Mesendoderm (in vitro differentiated cells): Measurements from ENCODE around the gene LCE2B.
A peak's percentile ranks its signal among the peaks of the same experiment; 100 is the strongest.
"Not testable (repeated sequence)": the region's sequence is repeated elsewhere in the genome, so short reads cannot be mapped to it uniquely, and the experiment has no call there.

Source experiments
- DNase-seq: peaks from one replicate; pipeline ENCODE4 v3.0.0; 2013
- H2AK5ac ChIP-seq: 2 replicates; pipeline ENCODE4 v1.6.1; 2013; ENCODE audit warnings: low read length, inconsistent platforms
- H2BK120ac ChIP-seq: 2 replicates; pipeline ENCODE4 v1.6.1; 2013; ENCODE audit warnings: low read depth, mild to moderate bottlenecking, low read length, moderate library complexity, mixed read lengths
- H2BK15ac ChIP-seq: replicated peaks from 2 replicates; pipeline ENCODE4 v1.6.1; 2013; ENCODE audit warnings: low read depth, mild to moderate bottlenecking, moderate library complexity
- H2BK5ac ChIP-seq: 2 replicates; pipeline ENCODE4 v1.6.1; 2013; ENCODE audit warnings: low read length, inconsistent platforms
- H3K18ac ChIP-seq: 2 replicates; pipeline ENCODE4 v1.6.1; 2013; ENCODE audit warnings: mild to moderate bottlenecking, low read length, mixed read lengths
- H3K23ac ChIP-seq: one replicate; pipeline ENCODE4 v1.6.1; 2013; ENCODE audit warnings: low read length
- H3K27ac ChIP-seq: 2 replicates; pipeline ENCODE4 v1.5.1; 2013; ENCODE audit warnings: low read depth, mild to moderate bottlenecking, inconsistent platforms, low read length, moderate library complexity
- H3K27me3 ChIP-seq: 2 replicates; pipeline ENCODE4 v1.6.1; 2013; ENCODE audit warnings: low read length, control low read depth, mild to moderate bottlenecking, inconsistent platforms; ENCODE audit not compliant: insufficient read depth, poor library complexity
- H3K36me3 ChIP-seq: 2 replicates; pipeline ENCODE4 v1.6.1; 2013; ENCODE audit warnings: low read length, inconsistent platforms; ENCODE audit not compliant: control insufficient read depth, insufficient read depth
- H3K4ac ChIP-seq: one replicate; pipeline ENCODE4 v1.6.1; 2013; ENCODE audit warnings: low read depth, mild to moderate bottlenecking, low read length, moderate library complexity
- H3K4me1 ChIP-seq: 2 replicates; pipeline ENCODE4 v1.6.1; 2013; ENCODE audit warnings: low read depth, low read length, inconsistent platforms; ENCODE audit not compliant: control insufficient read depth
- H3K4me2 ChIP-seq: 2 replicates; pipeline ENCODE4 v1.6.1; 2013; ENCODE audit warnings: low read length
- H3K4me3 ChIP-seq: 2 replicates; pipeline ENCODE4 v1.5.1; 2013; ENCODE audit warnings: mild to moderate bottlenecking, low read length
- H3K56ac ChIP-seq: one replicate; pipeline ENCODE4 v1.6.1; 2013; ENCODE audit warnings: low read length
- H3K79me1 ChIP-seq: 2 replicates; pipeline ENCODE4 v1.6.1; 2013; ENCODE audit warnings: low read length, inconsistent platforms
- H3K79me2 ChIP-seq: 2 replicates; pipeline ENCODE4 v1.6.1; 2013; ENCODE audit warnings: mild to moderate bottlenecking, low read length; ENCODE audit not compliant: control insufficient read depth, insufficient read depth
- H3K9ac ChIP-seq: 2 replicates; pipeline ENCODE4 v1.6.1; 2013; ENCODE audit warnings: low read length, inconsistent platforms
- H4K5ac ChIP-seq: one replicate; pipeline ENCODE4 v1.6.1; 2013; ENCODE audit warnings: low read length
- H4K8ac ChIP-seq: one replicate; pipeline ENCODE4 v1.6.1; 2013; ENCODE audit warnings: low read depth, mild to moderate bottlenecking, control low read depth, low read length, moderate library complexity
- WGBS: extraction: QIAGEN DNeasy Blood & Tissue Kit; methylation state at CpG from one replicate; pipeline ENCODE4 v1.1.7; 2013; ENCODE audit warnings: low lambda C conversion rate, missing lambda C conversion rate; ENCODE audit not compliant: insufficient coverage; ENCODE audit errors: extremely low coverage; 5-methylcytosine and 5-hydroxymethylcytosine counted together

Gene LCE2B

GRCh38 chr1:152656459-152656858 lies 29.5 kb upstream of the LCE2B start:
- H3K36me3 ChIP-seq: no peaks in the 10 kb centered on the region
- H3K4ac ChIP-seq: no peak overlapping the region
- no peak overlapping the region for H2BK120ac ChIP-seq
- no peak overlapping the region for H3K9ac ChIP-seq
- no peaks in the 10 kb centered on the region for H3K79me2 ChIP-seq
- H3K18ac ChIP-seq: no peak overlapping the region
- DNase-seq: no peak
- H2AK5ac ChIP-seq: no peak overlapping the region
- H3K4me1 ChIP-seq: no peaks in the 10 kb centered on the region
- no peak overlapping the region for H4K5ac ChIP-seq
- no peak overlapping the region for H2BK15ac ChIP-seq
- H3K27me3 ChIP-seq: no peaks in the 10 kb centered on the region
- no peak overlapping the region for H2BK5ac ChIP-seq
- H3K56ac ChIP-seq: no peak overlapping the region
- no peak overlapping the region for H3K4me2 ChIP-seq
- no peak overlapping the region for H3K23ac ChIP-seq
- H4K8ac ChIP-seq: no peak overlapping the region
- no peak overlapping the region for H3K4me3 ChIP-seq
- H3K79me1 ChIP-seq: no peaks in the 10 kb centered on the region
- no peak overlapping the region for H3K27ac ChIP-seq
- WGBS: no CpG with 5 or more reads among the region's 2 CpGs

DNA sequence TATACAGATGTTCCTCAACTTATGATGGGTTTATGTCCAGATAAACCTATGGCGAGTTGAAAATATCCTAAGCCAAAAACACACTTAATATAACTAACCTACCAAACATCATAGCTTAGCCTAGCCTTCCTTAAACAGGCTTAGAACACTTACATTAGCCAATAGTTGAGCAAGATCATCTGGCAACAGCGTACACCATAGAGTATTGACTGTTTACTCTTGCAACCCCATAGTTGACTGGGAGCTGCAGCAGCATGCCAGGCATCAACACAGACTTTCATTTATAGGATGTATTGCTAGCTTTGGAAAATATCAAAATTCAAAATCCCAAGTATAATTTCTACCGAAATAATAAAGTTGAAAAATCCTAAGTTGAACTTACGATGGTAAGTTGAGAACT lies 28.2 kb upstream of the LCE2B start:
- no peak overlapping the region for H2BK15ac ChIP-seq
- H3K36me3 ChIP-seq: no peaks in the 10 kb centered on the region
- H3K23ac ChIP-seq: no peak overlapping the region
- DNase-seq: no peak
- H3K4ac ChIP-seq: no peak overlapping the region
- H3K79me1 ChIP-seq: no peaks in the 10 kb centered on the region
- H3K4me1 ChIP-seq: no peaks in the 10 kb centered on the region
- H2AK5ac ChIP-seq: no peak overlapping the region
- no peak overlapping the region for H4K8ac ChIP-seq
- no peak overlapping the region for H3K4me3 ChIP-seq
- H3K9ac ChIP-seq: no peak overlapping the region
- no peak overlapping the region for H3K18ac ChIP-seq
- H3K27me3 ChIP-seq: no peaks in the 10 kb centered on the region
- H3K79me2 ChIP-seq: no peaks in the 10 kb centered on the region
- no peak overlapping the region for H3K27ac ChIP-seq
- H3K56ac ChIP-seq: no peak overlapping the region
- H2BK120ac ChIP-seq: no peak overlapping the region
- no peak overlapping the region for H4K5ac ChIP-seq
- no CpG with 5 or more reads among the region's 4 CpGs for WGBS
- no peak overlapping the region for H3K4me2 ChIP-seq
- no peak overlapping the region for H2BK5ac ChIP-seq

GRCh38 chr1:152658649-152659048 lies 27.3 kb upstream of the LCE2B start:
- Histone ChIP-seq H3K9ac (no peak overlapping the region), H3K79me1 (no peaks in the 10 kb centered on the region), H3K4ac (no peak overlapping the region), H4K8ac (no peak overlapping the region), H2AK5ac (no peak overlapping the region), H3K18ac (no peak overlapping the region), H2BK120ac (no peak overlapping the region), H2BK5ac (no peak overlapping the region), H3K4me2 (no peak overlapping the region), H3K23ac (no peak overlapping the region), H3K4me1 (no peaks in the 10 kb centered on the region), H3K27me3 (no peaks in the 10 kb centered on the region), H4K5ac (no peak overlapping the region), H3K36me3 (no peaks in the 10 kb centered on the region), H3K79me2 (no peaks in the 10 kb centered on the region), H3K27ac (no peak overlapping the region), H3K56ac (no peak overlapping the region), H3K4me3 (peak overlapping the region; percentile 6), H2BK15ac (no peak overlapping the region)
- WGBS: no CpG with 5 or more reads among the region's 3 CpGs
- no peak for DNase-seq

GRCh38 chr1:152663098-152663497 lies 22.8 kb upstream of the LCE2B start, which contains the start of gene LCE2D:
Gene LCE2D (plus strand): TSS chr1:152663380. CDS start chr1:152664106, 726 bp downstream.
- no peak within 1 kb of the TSS for H3K18ac ChIP-seq
- no peak within 1 kb of the TSS for H4K5ac ChIP-seq
- no peak within 1 kb of the TSS for H3K56ac ChIP-seq
- H3K4me1 ChIP-seq: no peaks in the 10 kb centered on the region
- H3K4me2 ChIP-seq: no peak within 1 kb of the TSS
- H3K36me3 ChIP-seq: no peaks in the 10 kb centered on the region
- no peak within 1 kb of the TSS for H2BK120ac ChIP-seq
- H3K79me2 ChIP-seq: no peaks in the 10 kb centered on the region
- no CpG with 5 or more reads among the region's 3 CpGs for WGBS
- no peak for DNase-seq
- no peak within 1 kb of the TSS for H4K8ac ChIP-seq
- H3K23ac ChIP-seq: no peak within 1 kb of the TSS
- no peak within 1 kb of the TSS for H2BK5ac ChIP-seq
- no peaks in the 10 kb centered on the region for H3K79me1 ChIP-seq
- H2AK5ac ChIP-seq: no peak within 1 kb of the TSS
- H3K4ac ChIP-seq: no peak within 1 kb of the TSS
- no peak within 1 kb of the TSS for H2BK15ac ChIP-seq
- H3K27me3 ChIP-seq: no peaks in the 10 kb centered on the region
- H3K27ac ChIP-seq: no peak within 1 kb of the TSS
- H3K9ac ChIP-seq: no peak within 1 kb of the TSS
- no peak within 1 kb of the TSS for H3K4me3 ChIP-seq

DNA sequence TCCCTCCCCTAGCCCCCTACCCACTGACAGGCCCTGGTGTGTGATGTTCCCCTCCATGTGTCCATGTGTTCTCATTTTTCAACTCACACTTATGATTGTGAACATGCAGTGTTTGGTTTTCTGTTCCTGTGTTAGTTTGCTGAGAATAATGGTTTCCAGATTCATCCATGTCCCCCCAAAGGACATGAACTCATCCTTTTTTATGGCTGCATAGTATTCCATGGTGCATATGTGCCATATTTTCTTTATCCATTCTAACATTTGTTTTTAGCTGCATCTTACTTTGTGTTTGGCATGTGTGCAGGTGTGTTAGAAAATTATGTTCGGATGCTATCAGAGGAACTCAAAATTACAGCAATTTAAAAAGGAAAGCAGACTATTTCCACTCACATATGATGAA lies 19.8 kb upstream of the LCE2B start:
- not testable (repeated sequence) for H3K36me3 ChIP-seq, H3K79me2 ChIP-seq, H3K23ac ChIP-seq, H3K4me3 ChIP-seq, H3K4me2 ChIP-seq, H4K8ac ChIP-seq, H3K79me1 ChIP-seq, H3K4ac ChIP-seq, H2AK5ac ChIP-seq, H3K9ac ChIP-seq, H2BK15ac ChIP-seq, H3K27ac ChIP-seq, H2BK120ac ChIP-seq, H3K27me3 ChIP-seq, H3K56ac ChIP-seq, H2BK5ac ChIP-seq, H3K4me1 ChIP-seq, H4K5ac ChIP-seq, DNase-seq, H3K18ac ChIP-seq
- WGBS: no CpG with 5 or more reads among the region's 1 CpG

- no peak overlapping the region for H2AK5ac ChIP-seq
- no peaks in the 10 kb centered on the region for H3K79me2 ChIP-seq
- no peak overlapping the region for H3K4ac ChIP-seq
- no CpG with 5 or more reads among the region's 5 CpGs for WGBS
- no peaks in the 10 kb centered on the region for H3K27me3 ChIP-seq
- DNase-seq: no peak
- no peaks in the 10 kb centered on the region for H3K36me3 ChIP-seq
- H3K27ac ChIP-seq: no peak overlapping the region
- no peak overlapping the region for H3K56ac ChIP-seq
- H2BK15ac ChIP-seq: no peak overlapping the region
- H3K79me1 ChIP-seq: no peaks in the 10 kb centered on the region
- H4K8ac ChIP-seq: no peak overlapping the region
- H2BK120ac ChIP-seq: no peak overlapping the region
- no peak overlapping the region for H3K4me2 ChIP-seq
- no peak overlapping the region for H3K23ac ChIP-seq
- no peaks in the 10 kb centered on the region for H3K4me1 ChIP-seq
- H2BK5ac ChIP-seq: no peak overlapping the region
- no peak overlapping the region for H3K9ac ChIP-seq
- H4K5ac ChIP-seq: no peak overlapping the region
- no peak overlapping the region for H3K18ac ChIP-seq
- H3K4me3 ChIP-seq: no peak overlapping the region
Measured at GRCh38 chr1:152667648-152668047, 18.3 kb upstream of the LCE2B start.
